HG03460 (cell line): ENCODE data around the gene KLF13.

Experiments used
- ATAC-seq: cut with Tn5 transposase; IDR thresholded peaks from one replicate; pipeline ENCODE4 v1.9.1; 2021; ENCODE audit not compliant: unreplicated experiment

KLF13 gene

GRCh38 chr15:31377030-31377429, 50.4 kb downstream of the KLF13 start:
- no peak for ATAC-seq

- ATAC-seq = no peak
These were observed 51.8 kb downstream of the KLF13 start for GRCh38 chr15:31378363-31378903.

- no peak for ATAC-seq
These were observed 52.4 kb downstream of the KLF13 start for GRCh38 chr15:31379042-31379441.

GRCh38 chr15:31379577-31379976, 52.9 kb downstream of the KLF13 start:
- ATAC-seq = no peak

- ATAC-seq = no peak
These were observed 55.4 kb downstream of the KLF13 start for GRCh38 chr15:31381801-31382712.

- ATAC-seq = no peak
These were observed 56.0 kb downstream of the KLF13 start for GRCh38 chr15:31382713-31383045.

GRCh38 chr15:31383139-31383538, 56.5 kb downstream of the KLF13 start:
- no peak for ATAC-seq

GRCh38 chr15:31384568-31384967, 57.9 kb downstream of the KLF13 start:
- ATAC-seq = no peak

- no peak for ATAC-seq
These were observed 59.1 kb downstream of the KLF13 start for GRCh38 chr15:31385736-31386135.

- no peak for ATAC-seq
These were observed 60.5 kb downstream of the KLF13 start for GRCh38 chr15:31387092-31387478.

- ATAC-seq = no peak
These were observed 61.0 kb downstream of the KLF13 start for GRCh38 chr15:31387479-31388118.

- no peak for ATAC-seq
These were observed 62.9 kb downstream of the KLF13 start for GRCh38 chr15:31389576-31389975.

GRCh38 chr15:31390029-31390428, 63.4 kb downstream of the KLF13 start:
- ATAC-seq = no peak

GRCh38 chr15:31390777-31391486, 64.3 kb downstream of the KLF13 start:
- no peak for ATAC-seq

- ATAC-seq = peak; percentile 85
These were observed 65.3 kb downstream of the KLF13 start for GRCh38 chr15:31391687-31392671.

- ATAC-seq = peak; percentile 40
These were observed 66.2 kb downstream of the KLF13 start for GRCh38 chr15:31392761-31393401.

GRCh38 chr15:31393444-31394091, 66.9 kb downstream of the KLF13 start:
- no peak for ATAC-seq

- ATAC-seq = no peak
These were observed 70.4 kb downstream of the KLF13 start for GRCh38 chr15:31396881-31397560.
